Activated CD8-positive, alpha-beta memory T cell treated with anti-CD3 and anti-CD28 coated beads, Interleukin-2, amount 50 U/mL, for 24 hours (primary cell): ENCODE measurements around the gene FRG2B.
"Not testable (repeated sequence)": the region's sequence is repeated elsewhere in the genome, so short reads cannot be mapped to it uniquely, and the experiment has no call there.

Experiments
- DNase-seq: peaks from one replicate; pipeline ENCODE4 v3.0.0-alpha.2; 2020; ENCODE audit errors: extremely low read depth

Gene FRG2B

DNA sequence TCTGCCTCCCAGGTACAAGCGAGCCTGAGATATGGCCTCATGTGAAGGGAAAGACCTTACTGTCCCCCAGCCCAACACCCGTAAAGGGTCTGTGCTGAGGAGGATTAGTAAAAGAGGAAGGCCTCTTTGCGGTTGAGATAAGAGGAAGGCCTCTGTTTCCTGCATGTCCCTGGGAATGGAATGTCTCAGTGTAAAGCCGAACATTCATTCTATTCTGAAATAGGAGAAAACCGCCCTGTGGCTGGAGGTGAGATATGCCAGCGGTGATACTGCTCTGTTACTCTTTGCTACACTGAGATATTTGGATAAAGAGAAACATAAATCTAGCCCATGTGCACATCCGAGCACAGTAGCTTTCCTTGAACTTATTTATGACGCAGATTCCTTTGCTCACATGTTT is 26.7 kb downstream of the FRG2B start:
- not testable (repeated sequence) for DNase-seq

GRCh38 chr10:133592716-133593115 is 33.9 kb downstream of the FRG2B start:
- DNase-seq: no peak

DNA sequence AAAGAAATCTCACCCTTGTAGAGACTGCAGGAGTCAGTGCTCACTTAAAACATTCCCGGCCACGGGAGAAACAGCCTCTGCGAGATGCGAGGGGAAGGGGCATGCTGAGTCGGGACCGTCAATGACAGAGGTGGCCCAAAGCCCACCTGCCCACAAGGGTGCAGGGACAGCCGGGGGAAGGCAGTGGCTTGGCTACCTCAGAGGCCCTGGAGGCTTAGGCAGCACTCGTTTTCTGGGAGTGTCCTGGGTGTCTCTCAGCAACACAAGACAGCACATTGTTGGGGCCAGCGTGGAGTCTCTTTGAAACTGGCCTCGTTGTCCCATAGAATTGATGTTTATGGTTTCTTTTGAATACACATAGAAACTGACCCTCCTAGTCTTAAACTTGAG is 35.6 kb downstream of the FRG2B start:
- DNase-seq: no peak

DNA sequence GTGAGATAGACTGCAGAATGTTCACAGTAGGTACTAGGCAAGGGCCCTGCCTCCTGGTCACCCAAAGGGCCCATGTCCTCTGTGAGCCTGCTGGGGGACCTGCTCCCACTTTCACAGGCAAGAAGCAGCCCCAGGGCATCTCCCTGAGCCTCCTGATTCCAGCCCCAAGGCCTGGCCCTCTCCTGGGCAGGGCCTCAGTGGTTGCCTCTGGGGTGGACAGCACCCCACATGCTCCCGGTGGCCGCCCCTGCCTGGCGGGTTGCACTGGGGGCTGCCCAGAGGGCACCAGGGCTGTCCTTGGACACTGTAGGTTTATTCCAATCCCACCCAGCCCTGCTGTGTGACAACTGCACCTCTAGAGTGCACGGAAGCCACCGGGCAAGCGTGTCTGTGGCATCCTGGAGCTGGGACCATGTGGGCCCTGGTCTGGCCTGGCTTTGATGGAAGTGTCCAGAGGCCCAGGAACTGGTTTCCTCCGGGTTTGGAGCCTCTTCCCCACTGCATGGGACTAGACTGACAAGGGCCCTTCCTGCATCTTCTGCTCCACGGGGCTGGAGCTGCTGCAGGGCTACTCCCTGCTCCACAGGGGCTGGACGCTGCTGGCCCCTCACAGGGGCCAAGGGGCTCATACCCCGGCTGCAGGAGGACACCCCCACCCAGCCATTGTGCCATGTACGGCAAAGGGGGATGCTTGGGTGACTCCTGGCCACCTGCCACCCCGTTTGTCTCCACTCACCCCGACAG is 36.2 kb downstream of the FRG2B start:
- no peak for DNase-seq

GRCh38 chr10:133577037-133577436 is 49.6 kb downstream of the FRG2B start:
- DNase-seq: not testable (repeated sequence)
